ENCODE measurements around the gene IFI27. TPM values are rescaled to one million over a fixed set of nuclear protein-coding genes. Genes with fewer than 3 reads are reported as not detected.

Gene IFI27
- polyA plus RNA-seq, 1 of the 3 experiments (the other 2 are of a cell fraction): 1.2 TPM

GRCh38 chr14:94161058-94161457 lies 50.5 kb downstream of the IFI27 start:
- DNase-seq: no peak
- CTCF ChIA-PET: interaction anchor here (0.6 to 2.8 kb wide), 5 partner anchors 10 to 29 kb away, joined by 3 to 13 read pairs (median 3); no protein-coding TSS in a partner anchor
- POLR2A ChIA-PET: interaction anchor here (0.6 kb wide), 1 partner anchor 268 kb away, joined by 3 read pairs; no protein-coding TSS in a partner anchor

More at GRCh38 chr14:94161058-94161457, 50.5 kb downstream of the IFI27 start:
- H3K4me2 ChIP-seq: no peak overlapping the region
- no peak overlapping the region for H3K9ac ChIP-seq
- no peak overlapping the region for H3K27ac ChIP-seq (ENCODE audit: low read depth in 2 of 2, low read length in 1 of 2)
- H3K4me1 ChIP-seq (ENCODE audit: control insufficient read depth in 1 of 2, insufficient read depth in 2 of 2, low read depth in 1 of 2, low read length in 1 of 2): peaks cover 0 to 4% of the 10 kb centered on the region in 2 experiments; a peak in 1 of 4 replicates
- H3F3A ChIP-seq (replicated peaks; ENCODE audit: insufficient read depth): no peaks in the 10 kb centered on the region
- no peaks in the 10 kb centered on the region for H3K9me3 ChIP-seq
- H3K27me3 ChIP-seq (ENCODE audit: insufficient read depth): peaks cover under 1% of the 10 kb centered on the region; the same call in 1 of the 2 replicates
- no peak overlapping the region for H3K4me3 ChIP-seq (ENCODE audit: low read depth in 2 of 2, low read length in 1 of 2)
- H2AFZ ChIP-seq (ENCODE audit: low read depth): no peak overlapping the region
- TF ChIP-seq PBX3 (IDR thresholded peaks at IDR 0.05) (no peak), TAF1 (IDR thresholded peaks at IDR 0.05; ENCODE audit: borderline replicate concordance, low read depth, low read length) (no peak), SIN3A (IDR thresholded peaks at IDR 0.05; ENCODE audit: borderline replicate concordance, low read depth, low read length) (no peak), FOXJ3 (CRISPR knock-in tag; IDR thresholded peaks at IDR 0.05) (no peak), JUND (IDR thresholded peaks at IDR 0.05) (no peak), IRF3 (IDR thresholded peaks at IDR 0.05; ENCODE audit: low read depth, low read length) (no peak), USF2 (IDR thresholded peaks at IDR 0.05; ENCODE audit: borderline replicate concordance, low read depth, low read length) (no peak), NRF1 (IDR thresholded peaks at IDR 0.05; ENCODE audit: low read depth, low read length) (no peak), NFIC (IDR thresholded peaks at IDR 0.05; ENCODE audit: borderline replicate concordance) (no peak), FOXM1 (IDR thresholded peaks at IDR 0.05; ENCODE audit: low read depth) (no peak), EP300 (IDR thresholded peaks at IDR 0.05; ENCODE audit: borderline replicate concordance in 1 of 2, low read depth in 1 of 2, low read length in 1 of 2) (no peak), EZH2phosphoT487 (IDR thresholded peaks at IDR 0.05; ENCODE audit: borderline replicate concordance, low read depth) (no peak), MEF2A (IDR thresholded peaks at IDR 0.05; ENCODE audit: borderline replicate concordance, low read depth) (no peak), POLR2AphosphoS5 (IDR thresholded peaks at IDR 0.05; ENCODE audit: low read depth, low read length) (no peak), RXRA (IDR thresholded peaks at IDR 0.05; ENCODE audit: borderline replicate concordance, low read depth) (no peak), RAD21 (IDR thresholded peaks at IDR 0.05; ENCODE audit: low read length) (no peak)
- TF ChIP-seq, protein P1, sequence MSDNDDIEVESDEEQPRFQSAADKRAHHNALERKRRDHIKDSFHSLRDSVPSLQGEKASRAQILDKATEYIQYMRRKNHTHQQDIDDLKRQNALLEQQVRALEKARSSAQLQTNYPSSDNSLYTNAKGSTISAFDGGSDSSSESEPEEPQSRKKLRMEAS (IDR thresholded peaks at IDR 0.05; ENCODE audit: low read depth): no peak
- TF ChIP-seq, protein P2, sequence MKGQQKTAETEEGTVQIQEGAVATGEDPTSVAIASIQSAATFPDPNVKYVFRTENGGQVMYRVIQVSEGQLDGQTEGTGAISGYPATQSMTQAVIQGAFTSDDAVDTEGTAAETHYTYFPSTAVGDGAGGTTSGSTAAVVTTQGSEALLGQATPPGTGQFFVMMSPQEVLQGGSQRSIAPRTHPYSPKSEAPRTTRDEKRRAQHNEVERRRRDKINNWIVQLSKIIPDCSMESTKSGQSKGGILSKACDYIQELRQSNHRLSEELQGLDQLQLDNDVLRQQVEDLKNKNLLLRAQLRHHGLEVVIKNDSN (IDR thresholded peaks at IDR 0.05; ENCODE audit: borderline replicate concordance, low read depth): no peak
- TF ChIP-seq, protein P3, sequence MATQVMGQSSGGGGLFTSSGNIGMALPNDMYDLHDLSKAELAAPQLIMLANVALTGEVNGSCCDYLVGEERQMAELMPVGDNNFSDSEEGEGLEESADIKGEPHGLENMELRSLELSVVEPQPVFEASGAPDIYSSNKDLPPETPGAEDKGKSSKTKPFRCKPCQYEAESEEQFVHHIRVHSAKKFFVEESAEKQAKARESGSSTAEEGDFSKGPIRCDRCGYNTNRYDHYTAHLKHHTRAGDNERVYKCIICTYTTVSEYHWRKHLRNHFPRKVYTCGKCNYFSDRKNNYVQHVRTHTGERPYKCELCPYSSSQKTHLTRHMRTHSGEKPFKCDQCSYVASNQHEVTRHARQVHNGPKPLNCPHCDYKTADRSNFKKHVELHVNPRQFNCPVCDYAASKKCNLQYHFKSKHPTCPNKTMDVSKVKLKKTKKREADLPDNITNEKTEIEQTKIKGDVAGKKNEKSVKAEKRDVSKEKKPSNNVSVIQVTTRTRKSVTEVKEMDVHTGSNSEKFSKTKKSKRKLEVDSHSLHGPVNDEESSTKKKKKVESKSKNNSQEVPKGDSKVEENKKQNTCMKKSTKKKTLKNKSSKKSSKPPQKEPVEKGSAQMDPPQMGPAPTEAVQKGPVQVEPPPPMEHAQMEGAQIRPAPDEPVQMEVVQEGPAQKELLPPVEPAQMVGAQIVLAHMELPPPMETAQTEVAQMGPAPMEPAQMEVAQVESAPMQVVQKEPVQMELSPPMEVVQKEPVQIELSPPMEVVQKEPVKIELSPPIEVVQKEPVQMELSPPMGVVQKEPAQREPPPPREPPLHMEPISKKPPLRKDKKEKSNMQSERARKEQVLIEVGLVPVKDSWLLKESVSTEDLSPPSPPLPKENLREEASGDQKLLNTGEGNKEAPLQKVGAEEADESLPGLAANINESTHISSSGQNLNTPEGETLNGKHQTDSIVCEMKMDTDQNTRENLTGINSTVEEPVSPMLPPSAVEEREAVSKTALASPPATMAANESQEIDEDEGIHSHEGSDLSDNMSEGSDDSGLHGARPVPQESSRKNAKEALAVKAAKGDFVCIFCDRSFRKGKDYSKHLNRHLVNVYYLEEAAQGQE (IDR thresholded peaks at IDR 0.05; ENCODE audit: low read depth, low read length): no peak
- TF ChIP-seq, protein P4, sequence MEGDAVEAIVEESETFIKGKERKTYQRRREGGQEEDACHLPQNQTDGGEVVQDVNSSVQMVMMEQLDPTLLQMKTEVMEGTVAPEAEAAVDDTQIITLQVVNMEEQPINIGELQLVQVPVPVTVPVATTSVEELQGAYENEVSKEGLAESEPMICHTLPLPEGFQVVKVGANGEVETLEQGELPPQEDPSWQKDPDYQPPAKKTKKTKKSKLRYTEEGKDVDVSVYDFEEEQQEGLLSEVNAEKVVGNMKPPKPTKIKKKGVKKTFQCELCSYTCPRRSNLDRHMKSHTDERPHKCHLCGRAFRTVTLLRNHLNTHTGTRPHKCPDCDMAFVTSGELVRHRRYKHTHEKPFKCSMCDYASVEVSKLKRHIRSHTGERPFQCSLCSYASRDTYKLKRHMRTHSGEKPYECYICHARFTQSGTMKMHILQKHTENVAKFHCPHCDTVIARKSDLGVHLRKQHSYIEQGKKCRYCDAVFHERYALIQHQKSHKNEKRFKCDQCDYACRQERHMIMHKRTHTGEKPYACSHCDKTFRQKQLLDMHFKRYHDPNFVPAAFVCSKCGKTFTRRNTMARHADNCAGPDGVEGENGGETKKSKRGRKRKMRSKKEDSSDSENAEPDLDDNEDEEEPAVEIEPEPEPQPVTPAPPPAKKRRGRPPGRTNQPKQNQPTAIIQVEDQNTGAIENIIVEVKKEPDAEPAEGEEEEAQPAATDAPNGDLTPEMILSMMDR (IDR thresholded peaks at IDR 0.05): no peak
- H3K36me3 ChIP-seq (replicated peaks in 1 of 2; ENCODE audit: control insufficient read depth in 1 of 2, insufficient read depth in 2 of 2, low read length in 1 of 2): no peaks in the 10 kb centered on the region
- no peaks in the 10 kb centered on the region for H3K79me2 ChIP-seq (ENCODE audit: insufficient read depth)
- no peaks in the 10 kb centered on the region for H4K20me1 ChIP-seq (ENCODE audit: insufficient read depth)
- 76% methylated on average over 2 of the region's 2 CpGs for WGBS (ENCODE audit: low lambda C conversion rate)
- no peaks in the 10 kb centered on the region for H3K9me2 ChIP-seq
